HCT116 (cell line): Measurements from ENCODE around the gene SPP2. TPM values are rescaled to one million over a fixed set of nuclear protein-coding genes. Genes with fewer than 3 reads are reported as not detected.

ENCODE experiments used
- ATAC-seq: fragments of 200-7000 bp; cut with Tn5 transposase; 2 replicates; pipeline ENCODE4 v1.9.1; 2020; ENCODE audit warnings: mild to moderate bottlenecking, moderate library complexity
- BruUV-seq: library from RNA; stranded (reverse); fragments of 400-500 nt; replicated peaks from 2 replicates; lab custom pipeline; 2021; lab: Mats Ljungman, UMichigan
- CTCF ChIA-PET: fragments of 300-600 bp; sonication (Branson Sonifier 250); formaldehyde crosslinking; loops from one replicate; lab custom pipeline; 2021; ENCODE audit warnings: antibody characterized with exemption; lab: Charles Lee
- POLR2A ChIA-PET: fragments of 300-600, 350-600 bp; sonication (Branson Sonifier 250); formaldehyde crosslinking; loops from one replicate; lab custom pipeline; 2021; ENCODE audit warnings: antibody characterized with exemption; lab: Charles Lee
- RAD21 ChIA-PET, 2 experiments: fragments of 300-600 bp; sonication (Branson Sonifier 250); formaldehyde crosslinking; loops; one replicate each; lab custom pipeline; 2023; ENCODE audit warnings: low total read pairs in 2 of 2; ENCODE audit not compliant: uncharacterized antibody in 2 of 2, unreplicated experiment in 2 of 2, low non-redundant PET in 1 of 2; lab: Charles Lee
- DNase-seq: peaks from one replicate; pipeline ENCODE4 v3.0.0-alpha.2; 2010; ENCODE audit warnings: low read depth, low spot score
- H2AFZ ChIP-seq: fragments of 200-600 bp; shearing (Covaris generic), sonication (generic); 2 replicates; pipeline ENCODE4 v1.6.1; 2017; ENCODE audit warnings: low read depth, mixed run types, mixed read lengths, antibody characterized with exemption, low read length; ENCODE audit not compliant: poor library complexity, severe bottlenecking
- H3K27ac ChIP-seq: 2 replicates; pipeline ENCODE4 v1.5.1; 2012; ENCODE audit warnings: low read depth, low read length
- H3K27me3 ChIP-seq: fragments of 200-600 bp; sonication (generic); 2 replicates; pipeline ENCODE4 v1.6.1; 2016; ENCODE audit warnings: mixed run types, low read length, mixed read lengths; ENCODE audit not compliant: insufficient read depth
- H3K36me3 ChIP-seq, 2 experiments: fragments of 200-500 bp in 1 of 2; fragments of 200-600 bp in 1 of 2; sonication (Bioruptor generic) in 1 of 2; sonication (generic) in 1 of 2; 2 replicates each; pipeline versions ENCODE4 v1.5.1 to v1.6.1; 2014 to 2016; ENCODE audit warnings: low read length in 2 of 2, inconsistent platforms in 1 of 2, mixed read lengths in 1 of 2, mixed run types in 1 of 2; ENCODE audit not compliant: insufficient read depth in 2 of 2, control insufficient read depth in 1 of 2
- H3K4me1 ChIP-seq, 2 experiments: fragments of 200-600 bp in 1 of 2; sonication (generic) in 1 of 2; 2 replicates each; pipeline versions ENCODE4 v1.5.1 to v1.6.1; 2012 to 2017; ENCODE audit warnings: low read length in 2 of 2, inconsistent platforms in 1 of 2, mild to moderate bottlenecking in 1 of 2, mixed read lengths in 1 of 2, mixed run types in 1 of 2, moderate library complexity in 1 of 2; ENCODE audit not compliant: insufficient read depth in 2 of 2, control insufficient read depth in 1 of 2
- H3K4me2 ChIP-seq: fragments of 200-600 bp; sonication (generic); 2 replicates; pipeline ENCODE4 v1.6.1; 2017; ENCODE audit warnings: mixed run types, low read length, mixed read lengths
- H3K4me3 ChIP-seq, 2 experiments: fragments of 200-600 bp in 1 of 2; sonication (generic) in 1 of 2; replicated peaks in 1 of 2; 2 replicates each; pipeline ENCODE4 v1.5.1; 2011 to 2016; ENCODE audit warnings: low read length in 2 of 2, control low read depth in 1 of 2, low read depth in 1 of 2, mild to moderate bottlenecking in 1 of 2, mixed read lengths in 1 of 2, mixed run types in 1 of 2
- H3K79me2 ChIP-seq: fragments of 200-600 bp; sonication (generic); 2 replicates; pipeline ENCODE4 v1.6.1; 2017; ENCODE audit warnings: mild to moderate bottlenecking, mixed run types, low read length, moderate library complexity, mixed read lengths; ENCODE audit not compliant: insufficient read depth
- H3K9ac ChIP-seq: fragments of 200-600 bp; sonication (generic); 2 replicates; pipeline ENCODE4 v1.6.1; 2016; ENCODE audit warnings: low read length, mixed read lengths
- H3K9me2 ChIP-seq: fragments of 200-600 bp; sonication (generic), shearing (Covaris generic); 2 replicates; pipeline ENCODE4 v1.6.1; 2017; ENCODE audit warnings: mixed run types, mild to moderate bottlenecking, moderate library complexity; ENCODE audit not compliant: insufficient read depth
- H3K9me3 ChIP-seq, 2 experiments: fragments of 200-500 bp in 1 of 2; fragments of 200-600 bp in 1 of 2; sonication (Bioruptor generic) in 1 of 2; sonication (generic) in 1 of 2; 2 replicates each; pipeline ENCODE4 v1.6.1; 2014 to 2017; ENCODE audit warnings: low read length in 2 of 2, mixed read lengths in 2 of 2, inconsistent platforms in 1 of 2, low read depth in 1 of 2, mild to moderate bottlenecking in 1 of 2, mixed run types in 1 of 2, moderate library complexity in 1 of 2; ENCODE audit not compliant: control insufficient read depth in 1 of 2, insufficient read depth in 1 of 2
- H4K20me1 ChIP-seq: fragments of 200-600 bp; sonication (generic), shearing (Covaris generic); 2 replicates; pipeline ENCODE4 v1.6.1; 2017; ENCODE audit warnings: mixed run types, mild to moderate bottlenecking, moderate library complexity; ENCODE audit not compliant: insufficient read depth
- CBX3 ChIP-seq: IDR thresholded peaks from 2 replicates; pipeline ENCODE4 v1.6.1; 2012; ENCODE audit warnings: low read depth
- ELF1 ChIP-seq: IDR thresholded peaks from 2 replicates; pipeline ENCODE4 v1.6.1; 2012; ENCODE audit warnings: low read depth, borderline replicate concordance
- EZH2 ChIP-seq: fragments of 200-600 bp; sonication (generic); IDR thresholded peaks from 2 replicates; pipeline ENCODE4 v1.6.1; 2017; ENCODE audit warnings: antibody characterized with exemption, mixed run types
- FOSL1 ChIP-seq: IDR thresholded peaks from 2 replicates; pipeline ENCODE4 v1.6.1; 2012; ENCODE audit warnings: low read depth
- JUND ChIP-seq: IDR thresholded peaks from 2 replicates; pipeline ENCODE4 v1.6.1; 2012
- POLR2A ChIP-seq: IDR thresholded peaks from 2 replicates; pipeline ENCODE4 v1.7.0; 2011; ENCODE audit warnings: borderline replicate concordance; ENCODE audit not compliant: insufficient read depth, insufficient read length; ENCODE audit errors: extremely low read depth
- POLR2AphosphoS5 ChIP-seq: IDR thresholded peaks from 2 replicates; pipeline ENCODE4 v1.6.1; 2011; ENCODE audit warnings: mild to moderate bottlenecking, low read depth, low read length, moderate library complexity
- RAD21 ChIP-seq: IDR thresholded peaks from 2 replicates; pipeline ENCODE4 v1.6.1; 2012; ENCODE audit warnings: low read depth, mild to moderate bottlenecking
- SIN3A ChIP-seq: IDR thresholded peaks from 2 replicates; pipeline ENCODE4 v1.6.1; 2012; ENCODE audit warnings: low read depth
- SRF ChIP-seq: IDR thresholded peaks from 2 replicates; pipeline ENCODE4 v1.6.1; 2012; ENCODE audit warnings: low read depth
- ZNF274 ChIP-seq: fragments of 200-500 bp; sonication (Bioruptor generic); IDR thresholded peaks from 2 replicates; pipeline ENCODE4 v1.6.1; 2014; ENCODE audit warnings: mild to moderate bottlenecking, low read depth, low read length, inconsistent platforms
- intact Hi-C: fragments of 100-400 bp; cut with micrococcal nuclease; formaldehyde crosslinking; loops from 2 replicates; pipeline ENCODE4 v1.10.0; 2022
- total RNA-seq: library from RNA; stranded (reverse); gene quantifications from one replicate; pipeline ENCODE4 v1.2.1, GENCODE V29; 2021; ENCODE audit not compliant: unreplicated experiment
- TF ChIP-seq, protein P1 (sequence below): IDR thresholded peaks from 2 replicates; pipeline ENCODE4 v1.6.1; 2011; ENCODE audit warnings: mild to moderate bottlenecking, low read length, moderate library complexity; ENCODE audit not compliant: insufficient replicate concordance; ENCODE audit errors: extremely low read depth

SPP2 gene
- total RNA-seq, 1 experiment from 2014 or later = not detected

GRCh38 chr2:234019896-234020295 is 30.6 kb upstream of the SPP2 start:
- no peaks in the 10 kb centered on the region for H3K36me3 ChIP-seq
- TF ChIP-seq ELF1 = no peak
- no peak for TF ChIP-seq ZNF274
- TF ChIP-seq CBX3 = no peak
- TF ChIP-seq POLR2A = no peak
- TF ChIP-seq JUND = no peak
- no peak for TF ChIP-seq FOSL1
- TF ChIP-seq, all 23 proteins: peak for 0
- no peaks in the 10 kb centered on the region; a peak in 1 of 4 replicates for H3K9me3 ChIP-seq
- DNase-seq = no peak
- ChIA-PET POLR2A (no interaction called here), CTCF (no interaction called here), RAD21 (no interaction called here)
- BruUV-seq = no TSS peak
- H3K79me2 ChIP-seq = no peaks in the 10 kb centered on the region
- no peak overlapping the region for H3K4me2 ChIP-seq
- no peaks in the 10 kb centered on the region for H3K9me2 ChIP-seq
- H3K4me3 ChIP-seq = no peak overlapping the region
- no peak overlapping the region for H3K9ac ChIP-seq
- no peaks in the 10 kb centered on the region for H4K20me1 ChIP-seq
- H3K27ac ChIP-seq = no peak overlapping the region
- intact Hi-C loops = no loop called here
- no peaks in the 10 kb centered on the region for H3K27me3 ChIP-seq
- no peaks in the 10 kb centered on the region for H3K4me1 ChIP-seq
- ATAC-seq = no peak
- no peak overlapping the region for H2AFZ ChIP-seq

DNA sequence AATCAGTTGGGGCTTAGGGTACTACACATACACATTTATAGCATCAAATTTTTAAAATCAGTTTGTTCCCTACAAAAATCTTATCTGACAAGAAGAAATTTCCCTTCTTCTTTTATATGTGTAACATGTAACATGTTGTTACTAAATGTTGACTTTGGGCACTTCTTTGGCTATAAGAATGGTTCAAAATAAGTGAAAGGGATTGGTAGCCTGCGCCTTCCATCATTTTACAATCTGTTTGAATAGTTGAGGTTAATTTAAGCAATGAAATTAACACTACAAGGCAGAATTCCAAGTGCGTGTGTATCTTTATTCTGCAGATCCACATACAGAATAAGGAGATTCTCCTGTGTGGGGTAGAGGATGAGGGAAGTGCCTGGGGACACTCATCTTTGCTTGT is 30.2 kb upstream of the SPP2 start:
- Histone ChIP-seq H3K4me3 (no peak overlapping the region), H3K9me2 (no peaks in the 10 kb centered on the region), H4K20me1 (no peaks in the 10 kb centered on the region), H3K36me3 (no peaks in the 10 kb centered on the region), H3K9me3 (no peaks in the 10 kb centered on the region; a peak in 1 of 4 replicates), H3K27me3 (no peaks in the 10 kb centered on the region), H3K9ac (no peak overlapping the region), H3K79me2 (no peaks in the 10 kb centered on the region), H3K27ac (no peak overlapping the region), H3K4me1 (no peaks in the 10 kb centered on the region), H3K4me2 (no peak overlapping the region), H2AFZ (no peak overlapping the region)
- RAD21 ChIA-PET = no interaction called here
- BruUV-seq = no TSS peak
- POLR2A ChIA-PET = no interaction called here
- intact Hi-C loops = no loop called here
- CTCF ChIA-PET = no interaction called here
- TF ChIP-seq SIN3A (no peak), EZH2 (no peak), POLR2A (no peak), SRF (no peak), RAD21 (no peak), POLR2AphosphoS5 (no peak)
- TF ChIP-seq, protein P1, sequence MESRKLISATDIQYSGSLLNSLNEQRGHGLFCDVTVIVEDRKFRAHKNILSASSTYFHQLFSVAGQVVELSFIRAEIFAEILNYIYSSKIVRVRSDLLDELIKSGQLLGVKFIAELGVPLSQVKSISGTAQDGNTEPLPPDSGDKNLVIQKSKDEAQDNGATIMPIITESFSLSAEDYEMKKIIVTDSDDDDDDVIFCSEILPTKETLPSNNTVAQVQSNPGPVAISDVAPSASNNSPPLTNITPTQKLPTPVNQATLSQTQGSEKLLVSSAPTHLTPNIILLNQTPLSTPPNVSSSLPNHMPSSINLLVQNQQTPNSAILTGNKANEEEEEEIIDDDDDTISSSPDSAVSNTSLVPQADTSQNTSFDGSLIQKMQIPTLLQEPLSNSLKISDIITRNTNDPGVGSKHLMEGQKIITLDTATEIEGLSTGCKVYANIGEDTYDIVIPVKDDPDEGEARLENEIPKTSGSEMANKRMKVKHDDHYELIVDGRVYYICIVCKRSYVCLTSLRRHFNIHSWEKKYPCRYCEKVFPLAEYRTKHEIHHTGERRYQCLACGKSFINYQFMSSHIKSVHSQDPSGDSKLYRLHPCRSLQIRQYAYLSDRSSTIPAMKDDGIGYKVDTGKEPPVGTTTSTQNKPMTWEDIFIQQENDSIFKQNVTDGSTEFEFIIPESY = no peak
- ATAC-seq (no peak), DNase-seq (no peak)
